Trophoblast cell (in vitro differentiated cells and primary cell): ENCODE data around the gene HOTAIR.

Experiments
- DNase-seq, 2 donors: peaks; one replicate each; pipeline ENCODE4 v3.0.0-alpha.2; 2016
- H2AFZ ChIP-seq: 2 replicates; pipeline ENCODE4 v1.6.1; 2013; ENCODE audit warnings: low read length, moderate library complexity, mild to moderate bottlenecking; ENCODE audit not compliant: insufficient read depth, poor library complexity
- H2AK5ac ChIP-seq: 2 replicates; pipeline ENCODE4 v1.6.1; 2013; ENCODE audit warnings: mild to moderate bottlenecking, low read length
- H2BK120ac ChIP-seq: 2 replicates; pipeline ENCODE4 v1.6.1; 2013; ENCODE audit warnings: low read length, mild to moderate bottlenecking, moderate library complexity; ENCODE audit not compliant: insufficient read depth, poor library complexity
- H2BK12ac ChIP-seq: 2 replicates; pipeline ENCODE4 v1.6.1; 2013; ENCODE audit warnings: mild to moderate bottlenecking, low read length, moderate library complexity
- H2BK5ac ChIP-seq: 2 replicates; pipeline ENCODE4 v1.6.1; 2013; ENCODE audit warnings: low read length, low read depth, moderate library complexity, mild to moderate bottlenecking; ENCODE audit not compliant: poor library complexity
- H3K14ac ChIP-seq: 2 replicates; pipeline ENCODE4 v1.6.1; 2013; ENCODE audit warnings: mild to moderate bottlenecking, low read length
- H3K18ac ChIP-seq: 2 replicates; pipeline ENCODE4 v1.6.1; 2013; ENCODE audit warnings: mild to moderate bottlenecking, low read length
- H3K23ac ChIP-seq: 2 replicates; pipeline ENCODE4 v1.6.1; 2013; ENCODE audit warnings: low read length
- H3K27ac ChIP-seq: 2 replicates; pipeline ENCODE4 v1.5.1; 2013; ENCODE audit warnings: low read depth, mild to moderate bottlenecking, inconsistent platforms, low read length, moderate library complexity
- H3K27me3 ChIP-seq: 2 replicates; pipeline ENCODE4 v1.6.1; 2013; ENCODE audit warnings: inconsistent platforms, mild to moderate bottlenecking, low read length, moderate library complexity; ENCODE audit not compliant: insufficient read depth
- H3K36me3 ChIP-seq, 2 experiments: 1 replicate in 1 of 2; 2 replicates in 1 of 2; pipeline ENCODE4 v1.6.1; 2013; ENCODE audit warnings: low read length in 2 of 2, mild to moderate bottlenecking in 2 of 2, moderate library complexity in 1 of 2; ENCODE audit not compliant: insufficient read depth in 2 of 2, control insufficient read depth in 1 of 2
- H3K4ac ChIP-seq: 2 replicates; pipeline ENCODE4 v1.6.1; 2013; ENCODE audit warnings: low read depth, mild to moderate bottlenecking, low read length, moderate library complexity
- H3K4me1 ChIP-seq, 2 experiments: 1 replicate in 1 of 2; 2 replicates in 1 of 2; pipeline ENCODE4 v1.6.1; 2013; ENCODE audit warnings: low read length in 2 of 2, mild to moderate bottlenecking in 2 of 2, moderate library complexity in 1 of 2; ENCODE audit not compliant: insufficient read depth in 2 of 2, control insufficient read depth in 1 of 2
- H3K4me2 ChIP-seq: 2 replicates; pipeline ENCODE4 v1.6.1; 2013; ENCODE audit warnings: inconsistent platforms, mild to moderate bottlenecking, low read length, moderate library complexity
- H3K4me3 ChIP-seq: 2 replicates; pipeline ENCODE4 v1.5.1; 2013; ENCODE audit warnings: mild to moderate bottlenecking, low read depth, low read length, inconsistent platforms
- H3K79me1 ChIP-seq: one replicate; pipeline ENCODE4 v1.6.1; 2013; ENCODE audit warnings: low read length
- H3K79me2 ChIP-seq: 2 replicates; pipeline ENCODE4 v1.6.1; 2013; ENCODE audit warnings: low read length, mild to moderate bottlenecking; ENCODE audit not compliant: control insufficient read depth, insufficient read depth, poor library complexity
- H3K9ac ChIP-seq: 2 replicates; pipeline ENCODE4 v1.6.1; 2013; ENCODE audit warnings: mild to moderate bottlenecking, low read length
- H3K9me3 ChIP-seq: 2 replicates; pipeline ENCODE4 v1.6.1; 2013; ENCODE audit warnings: low read depth, mild to moderate bottlenecking, control low read depth, inconsistent platforms, low read length; ENCODE audit not compliant: insufficient read depth
- H4K12ac ChIP-seq: 2 replicates; pipeline ENCODE4 v1.6.1; 2013; ENCODE audit warnings: low read depth, mild to moderate bottlenecking, low read length, moderate library complexity
- H4K8ac ChIP-seq: 2 replicates; pipeline ENCODE4 v1.6.1; 2013; ENCODE audit warnings: low read depth, mild to moderate bottlenecking, low read length, moderate library complexity
- H4K91ac ChIP-seq: one replicate; pipeline ENCODE4 v1.6.1; 2013; ENCODE audit warnings: low read depth, mild to moderate bottlenecking, low read length, moderate library complexity
- WGBS: extraction: QIAGEN DNeasy Blood & Tissue Kit; methylation state at CpG from one replicate; pipeline ENCODE4 v1.1.7; 2013; ENCODE audit warnings: missing lambda C conversion rate; ENCODE audit not compliant: insufficient read length, insufficient coverage; ENCODE audit errors: extremely low coverage; 5-methylcytosine and 5-hydroxymethylcytosine counted together

The HOTAIR gene

DNA sequence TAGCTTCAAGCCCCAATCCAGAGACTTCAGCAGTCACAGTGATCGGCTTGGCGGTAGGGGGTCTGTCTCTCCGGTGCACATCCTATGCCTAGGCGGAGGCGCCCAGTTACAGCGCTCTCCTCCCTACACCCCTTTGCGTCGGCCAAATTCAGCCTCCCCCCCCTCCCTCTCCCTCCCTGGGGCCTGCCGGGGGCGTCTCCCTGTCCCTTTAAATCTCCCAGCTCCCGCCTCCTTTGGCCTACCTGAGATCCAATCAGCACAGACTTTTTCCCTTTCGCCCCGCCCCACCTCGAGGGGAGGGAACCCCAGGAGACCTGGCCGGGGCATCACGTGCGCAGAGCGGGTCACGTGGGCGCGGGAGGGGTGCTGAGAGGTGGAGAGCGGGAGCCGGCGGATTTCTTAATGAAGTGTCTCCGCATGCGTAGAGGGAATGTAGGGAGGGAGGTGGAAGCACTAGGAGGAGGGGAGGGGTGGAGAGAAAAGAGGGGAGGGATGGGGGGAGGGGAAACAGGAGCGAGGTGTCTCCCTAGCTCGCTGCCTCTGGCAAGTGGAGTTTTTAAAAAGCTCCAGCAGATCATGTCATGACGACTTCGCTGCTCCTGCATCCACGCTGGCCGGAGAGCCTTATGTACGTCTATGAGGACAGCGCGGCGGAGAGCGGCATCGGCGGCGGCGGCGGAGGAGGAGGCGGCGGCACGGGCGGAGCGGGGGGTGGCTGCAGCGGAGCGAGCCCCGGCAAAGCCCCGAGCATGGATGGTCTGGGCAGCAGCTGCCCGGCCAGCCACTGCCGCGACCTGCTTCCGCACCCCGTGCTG, 36.2 kb downstream of the HOTAIR start, which contains the start of gene HOXC13:
TSS of gene HOXC13 (plus strand) at position 506 of the 815 bp plus-strand sequence. CDS start at position 582, 76 bp downstream.
- Histone ChIP-seq H3K9me3 (peaks cover 5% of the 10 kb centered on the region), H3K79me2 (peaks cover 14% of the 10 kb centered on the region), H3K18ac (peak within 1 kb of the TSS; percentile 98), H4K12ac (peak within 1 kb of the TSS; percentile 87), H2BK12ac (peak within 1 kb of the TSS; percentile 95), H4K91ac (peak within 1 kb of the TSS; percentile 84), H3K27me3 (peaks cover 56% of the 10 kb centered on the region), H2BK120ac (peak within 1 kb of the TSS; percentile 97), H4K8ac (peak within 1 kb of the TSS; percentile 90), H3K27ac (peak within 1 kb of the TSS; percentile 84), H3K9ac (peak within 1 kb of the TSS; percentile 80), H3K4me1 (peaks cover 8 to 17% of the 10 kb centered on the region in 2 experiments), H3K36me3 (no peaks in the 10 kb centered on the region), H3K4ac (peak within 1 kb of the TSS; percentile 90), H3K4me3 (peak within 1 kb of the TSS; percentile 85), H2BK5ac (peak within 1 kb of the TSS; percentile 87), H2AK5ac (peak within 1 kb of the TSS; percentile 96), H3K14ac (peak within 1 kb of the TSS; percentile 97), H3K4me2 (peak within 1 kb of the TSS; percentile 88), H3K79me1 (peaks cover 21% of the 10 kb centered on the region), H2AFZ (peak within 1 kb of the TSS; percentile 66), H3K23ac (no peak within 1 kb of the TSS)
- peak; percentile 78 to 79 for DNase-seq
- no CpG with 5 or more reads among the region's 56 CpGs for WGBS

DNA sequence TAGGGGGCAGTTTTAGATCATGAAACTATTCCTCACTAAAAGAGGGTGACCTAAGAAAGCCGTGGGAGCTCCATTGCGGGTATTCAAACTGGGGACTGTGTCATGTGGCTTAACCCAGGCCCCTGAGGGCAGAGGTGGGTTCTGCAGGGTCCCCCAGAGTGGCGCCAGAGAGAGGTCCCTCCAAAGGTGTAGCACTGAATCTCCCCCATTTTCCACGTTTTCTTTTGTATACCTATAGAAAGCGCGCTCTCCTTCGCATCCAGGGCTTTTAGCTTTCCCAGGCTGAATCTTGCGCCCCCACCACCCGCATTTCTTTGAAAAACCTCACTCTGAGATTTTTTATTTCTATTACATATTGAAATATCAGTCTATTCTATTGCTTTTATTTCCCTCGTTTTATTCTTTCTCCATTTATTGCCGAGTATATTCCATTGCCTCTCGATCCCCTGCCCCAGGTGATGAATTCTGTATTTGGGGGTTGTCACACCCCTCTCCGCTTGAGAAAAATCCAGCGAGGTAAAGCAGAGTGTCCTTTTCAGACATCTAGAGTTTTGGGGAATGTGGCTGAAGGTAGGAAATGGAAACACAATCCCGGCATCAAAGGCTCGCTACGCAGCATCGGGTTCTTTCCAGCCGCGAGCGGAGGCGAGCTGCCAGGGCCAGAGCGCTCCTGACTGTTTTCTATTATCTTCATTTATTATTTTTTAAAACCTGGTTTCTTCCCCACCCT, 37.0 kb downstream of the HOTAIR start:
- H3K4me1 ChIP-seq = peaks cover 8 to 15% of the 10 kb centered on the region in 2 experiments
- H3K4ac ChIP-seq = no peak overlapping the region
- H2BK12ac ChIP-seq = no peak overlapping the region
- H2AK5ac ChIP-seq = no peak overlapping the region
- peaks cover 14% of the 10 kb centered on the region for H3K79me2 ChIP-seq
- no peak for DNase-seq
- H3K9ac ChIP-seq = no peak overlapping the region
- no peak overlapping the region for H4K12ac ChIP-seq
- no peak overlapping the region for H4K8ac ChIP-seq
- no peak overlapping the region for H3K27ac ChIP-seq
- peaks cover 21% of the 10 kb centered on the region for H3K79me1 ChIP-seq
- peak overlapping the region; percentile 88 for H3K4me2 ChIP-seq
- no CpG with 5 or more reads among the region's 23 CpGs for WGBS
- H3K18ac ChIP-seq = no peak overlapping the region
- no peak overlapping the region for H4K91ac ChIP-seq
- H2BK120ac ChIP-seq = no peak overlapping the region
- no peak overlapping the region for H3K4me3 ChIP-seq
- H3K14ac ChIP-seq = no peak overlapping the region
- peaks cover 60% of the 10 kb centered on the region for H3K27me3 ChIP-seq
- peaks cover 5% of the 10 kb centered on the region for H3K9me3 ChIP-seq
- H2AFZ ChIP-seq = no peak overlapping the region
- H2BK5ac ChIP-seq = no peak overlapping the region
- H3K36me3 ChIP-seq = no peaks in the 10 kb centered on the region
- H3K23ac ChIP-seq = no peak overlapping the region

DNA sequence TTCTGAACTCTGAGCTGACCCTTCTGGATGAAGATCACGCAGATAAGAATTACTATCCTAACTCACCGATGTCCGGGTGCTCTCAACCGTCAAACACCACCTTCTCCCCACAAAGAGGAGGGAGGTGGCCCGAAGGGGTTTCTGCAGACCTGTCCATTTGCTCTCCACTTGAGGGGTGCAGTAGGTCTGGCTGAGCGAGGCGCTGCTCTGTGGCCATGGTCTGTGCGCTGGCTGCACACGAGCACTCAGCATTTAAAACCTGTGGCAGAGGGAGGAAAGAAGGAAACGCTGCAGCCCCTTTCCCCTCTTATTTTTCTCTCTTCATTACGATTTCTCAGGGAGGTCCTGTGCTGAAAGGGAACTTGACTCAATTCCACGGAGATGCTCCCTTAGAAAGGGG, 37.7 kb downstream of the HOTAIR start:
- H2AFZ ChIP-seq = no peak overlapping the region
- no peak overlapping the region for H3K18ac ChIP-seq
- no peak overlapping the region for H3K27ac ChIP-seq
- H3K14ac ChIP-seq = no peak overlapping the region
- peaks cover 6 to 12% of the 10 kb centered on the region in 2 experiments for H3K4me1 ChIP-seq
- peaks cover 5% of the 10 kb centered on the region for H3K9me3 ChIP-seq
- no peak overlapping the region for H2BK5ac ChIP-seq
- no peaks in the 10 kb centered on the region for H3K36me3 ChIP-seq
- H4K8ac ChIP-seq = no peak overlapping the region
- H3K27me3 ChIP-seq = peaks cover 64% of the 10 kb centered on the region
- peaks cover 21% of the 10 kb centered on the region for H3K79me1 ChIP-seq
- no peak overlapping the region for H3K4ac ChIP-seq
- no CpG with 5 or more reads among the region's 12 CpGs for WGBS
- H3K4me2 ChIP-seq = no peak overlapping the region
- H4K12ac ChIP-seq = no peak overlapping the region
- H2AK5ac ChIP-seq = no peak overlapping the region
- H2BK120ac ChIP-seq = no peak overlapping the region
- H3K23ac ChIP-seq = no peak overlapping the region
- H3K4me3 ChIP-seq = no peak overlapping the region
- H4K91ac ChIP-seq = no peak overlapping the region
- H3K9ac ChIP-seq = no peak overlapping the region
- H2BK12ac ChIP-seq = no peak overlapping the region
- no peak for DNase-seq
- H3K79me2 ChIP-seq = peaks cover 14% of the 10 kb centered on the region

DNA sequence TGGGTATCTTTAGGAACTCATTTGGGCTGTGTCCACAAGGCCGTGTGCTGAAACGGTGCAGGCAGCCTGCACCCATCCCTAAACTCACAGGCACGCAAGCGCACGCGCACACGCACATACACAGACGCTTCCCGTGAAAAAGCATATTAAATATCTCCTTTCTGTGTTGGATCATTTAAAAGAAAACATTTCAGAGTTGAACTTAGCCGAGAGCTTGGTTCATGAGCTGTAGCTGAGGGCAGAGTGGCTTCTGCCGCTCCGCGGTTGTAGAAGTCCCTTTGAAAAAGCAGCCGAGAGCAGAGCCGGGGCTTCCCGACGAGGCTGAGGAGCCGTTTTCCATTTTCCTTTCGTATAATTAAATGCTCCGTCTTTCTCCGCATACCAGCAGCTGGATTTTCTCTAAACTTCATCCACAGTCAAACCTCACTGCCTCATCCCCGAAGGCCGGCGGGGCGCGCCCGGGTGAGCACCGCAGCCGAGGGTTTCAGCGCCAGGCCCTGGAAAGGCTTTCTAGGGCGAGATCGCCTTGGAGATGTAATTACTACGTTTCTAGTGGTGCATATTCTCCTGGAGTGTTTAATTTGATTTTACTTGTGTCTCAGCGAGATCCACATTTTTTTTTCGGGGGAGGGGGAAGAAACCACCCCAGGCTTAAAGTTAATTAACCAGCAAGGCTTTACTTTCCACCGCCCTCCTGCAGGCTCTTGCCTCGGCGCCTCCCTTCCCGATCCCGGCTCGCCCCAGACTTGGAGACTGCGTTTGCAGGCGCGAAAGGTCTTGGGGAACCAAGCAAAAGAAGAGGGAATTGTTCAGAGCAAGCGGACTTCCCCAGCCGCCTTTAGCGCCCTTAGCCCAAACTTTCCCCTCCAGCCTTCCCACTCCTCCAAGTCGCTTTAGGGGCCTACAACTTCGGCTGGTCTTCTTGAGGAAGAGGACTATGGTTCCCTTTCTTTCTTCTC, 39.1 kb downstream of the HOTAIR start:
- Histone ChIP-seq H2AFZ (no peak overlapping the region), H3K36me3 (no peaks in the 10 kb centered on the region), H3K4me2 (peak overlapping the region; percentile 41), H3K4me3 (no peak overlapping the region), H4K12ac (no peak overlapping the region), H3K79me1 (peaks cover 19% of the 10 kb centered on the region), H3K4ac (no peak overlapping the region), H3K9me3 (peaks cover 6% of the 10 kb centered on the region), H3K14ac (no peak overlapping the region), H2BK12ac (no peak overlapping the region), H3K4me1 (peaks cover 3 to 6% of the 10 kb centered on the region in 2 experiments), H3K9ac (no peak overlapping the region), H3K23ac (no peak overlapping the region), H3K27ac (no peak overlapping the region), H4K8ac (no peak overlapping the region), H2BK120ac (no peak overlapping the region), H3K18ac (no peak overlapping the region), H3K27me3 (peaks cover 72% of the 10 kb centered on the region), H2AK5ac (no peak overlapping the region), H3K79me2 (peaks cover 13% of the 10 kb centered on the region), H2BK5ac (no peak overlapping the region), H4K91ac (no peak overlapping the region)
- no peak for DNase-seq
- no CpG with 5 or more reads among the region's 49 CpGs for WGBS
